ENCODE results near the gene TBCEL. TPM values are rescaled to one million over a fixed set of nuclear protein-coding genes. Genes with fewer than 3 reads are reported as not detected.

TBCEL gene
- total and polyA plus RNA-seq, 4 donors = 6.7 to 41.3 (median 17.4) TPM

GRCh38 chr11:121108413-121108812, 84.5 kb downstream of the TBCEL start:
- DNase-seq (ENCODE audit: low spot score) = no peak
- 57% methylated on average over 1 of the region's 1 CpG for WGBS
- Histone ChIP-seq H3K4me3 (ENCODE audit: low read depth in 1 of 3, low read length in 3 of 3) (no peak overlapping the region), H3K9me3 (ENCODE audit: control insufficient read depth in 4 of 4, low read length in 3 of 4) (no peaks in the 10 kb centered on the region), H3K27ac (ENCODE audit: low read depth in 1 of 2, low read length in 2 of 2) (no peak overlapping the region), H3K27me3 (ENCODE audit: control insufficient read depth in 4 of 4, insufficient read depth in 4 of 4, low read length in 3 of 4) (no peaks in the 10 kb centered on the region), H3K9ac (ENCODE audit: low read depth in 1 of 2, low read length in 2 of 2) (no peak overlapping the region), H3K4me1 (ENCODE audit: control insufficient read depth in 4 of 4, insufficient read depth in 4 of 4, low read length in 3 of 4) (no peaks in the 10 kb centered on the region), H3K36me3 (ENCODE audit: control insufficient read depth in 4 of 4, insufficient read depth in 3 of 4, low read depth in 1 of 4, low read length in 3 of 4) (no peaks in the 10 kb centered on the region)
- no peak for TF ChIP-seq JUND (IDR thresholded peaks at IDR 0.05)

GRCh38 chr11:121109471-121109870, 85.6 kb downstream of the TBCEL start:
- no peaks in the 10 kb centered on the region for H3K36me3 ChIP-seq (ENCODE audit: control insufficient read depth in 4 of 4, insufficient read depth in 3 of 4, low read depth in 1 of 4, low read length in 3 of 4)
- H3K4me3 ChIP-seq (ENCODE audit: low read depth in 1 of 3, low read length in 3 of 3) = no peak overlapping the region
- no peaks in the 10 kb centered on the region for H3K9me3 ChIP-seq (ENCODE audit: control insufficient read depth in 4 of 4, low read length in 3 of 4)
- no peaks in the 10 kb centered on the region for H3K4me1 ChIP-seq (ENCODE audit: control insufficient read depth in 4 of 4, insufficient read depth in 4 of 4, low read length in 3 of 4)
- WGBS = 64% methylated on average over 2 of the region's 2 CpGs
- H3K27ac ChIP-seq (ENCODE audit: low read depth in 1 of 2, low read length in 2 of 2) = no peak overlapping the region
- no peak for DNase-seq (ENCODE audit: low spot score)
- H3K27me3 ChIP-seq (ENCODE audit: control insufficient read depth in 4 of 4, insufficient read depth in 4 of 4, low read length in 3 of 4) = no peaks in the 10 kb centered on the region
- TF ChIP-seq FOXA1 (IDR thresholded peaks at IDR 0.05) = no peak
- no peak for TF ChIP-seq SP1 (IDR thresholded peaks at IDR 0.05)
- no peak for TF ChIP-seq CTCF (IDR thresholded peaks at IDR 0.05; ENCODE audit: low read depth, low read length, missing input control)
- no peak for TF ChIP-seq RAD21 (IDR thresholded peaks at IDR 0.05)
- no peak for TF ChIP-seq JUND (IDR thresholded peaks at IDR 0.05)
- TF ChIP-seq RXRA (IDR thresholded peaks at IDR 0.05) = no peak
- no peak for TF ChIP-seq ZBTB33 (IDR thresholded peaks at IDR 0.05)
- no peak for TF ChIP-seq MAX (IDR thresholded peaks at IDR 0.05)
- TF ChIP-seq TAF1 (conservative IDR thresholded peaks at IDR 0.05) = no peak
- TF ChIP-seq FOXA2 (IDR thresholded peaks at IDR 0.05) = no peak
- TF ChIP-seq HNF4A (conservative IDR thresholded peaks at IDR 0.05) = no peak
- no peak for TF ChIP-seq EGR1 (IDR thresholded peaks at IDR 0.05; ENCODE audit: low read depth in 2 of 2)
- TF ChIP-seq NR2F2 (IDR thresholded peaks at IDR 0.05) = no peak
- no peak for TF ChIP-seq REST (IDR thresholded peaks at IDR 0.05)
- no peak overlapping the region for H3K9ac ChIP-seq (ENCODE audit: low read depth in 1 of 2, low read length in 2 of 2)

All from liver (tissue), 9 donors.